Spinal cord (tissue), 10 donors: Measurements from ENCODE around the gene EFNA5. TPM values are rescaled to one million over a fixed set of nuclear protein-coding genes. Genes with fewer than 3 reads are reported as not detected.

Experiments
- DNase-seq, 6 donors: peaks; one replicate each; pipeline versions ENCODE4 v3.0.0 to v3.0.0-alpha.2; 2013 to 2015; ENCODE audit warnings: low spot score in 6 of 6, low read depth in 4 of 6
- H3K27ac ChIP-seq: one replicate; pipeline ENCODE4 v1.5.1; 2013; ENCODE audit warnings: low read depth, low read length, control low read depth
- H3K27me3 ChIP-seq: one replicate; pipeline ENCODE4 v1.6.1; 2013; ENCODE audit warnings: low read length; ENCODE audit not compliant: control insufficient read depth, insufficient read depth
- H3K36me3 ChIP-seq: one replicate; pipeline ENCODE4 v1.6.1; 2013; ENCODE audit warnings: low read length; ENCODE audit not compliant: control insufficient read depth, insufficient read depth
- H3K4me1 ChIP-seq: one replicate; pipeline ENCODE4 v1.6.1; 2013; ENCODE audit warnings: low read length; ENCODE audit not compliant: control insufficient read depth, insufficient read depth
- H3K4me3 ChIP-seq: one replicate; pipeline ENCODE4 v1.5.1; 2013; ENCODE audit warnings: low read depth, low read length, control low read depth
- H3K9me3 ChIP-seq: one replicate; pipeline ENCODE4 v1.6.1; 2013; ENCODE audit warnings: low read length; ENCODE audit not compliant: control insufficient read depth, insufficient read depth
- WGBS: methylation state at CpG from one replicate; pipeline ENCODE4 v1.1.5; 2013; ENCODE audit warnings: missing lambda C conversion rate; ENCODE audit not compliant: insufficient coverage; 5-methylcytosine and 5-hydroxymethylcytosine counted together
- polyA plus RNA-seq, 2 donors: library from polyadenylated mRNA; unstranded; fragments of 120-200 nt; gene quantifications; one replicate each; pipeline ENCODE4 v1.2.1, GENCODE V29; 2013; ENCODE audit not compliant: insufficient read length in 2 of 2
- total RNA-seq, 2 donors: library from RNA; depleted of rRNA in 1 of 2; stranded (reverse); fragments of 120-200 nt in 1 of 2; fragments of >200 nt in 1 of 2; gene quantifications; one replicate each; pipeline versions ENCODE4 v1.2.3 to v1.2.4, GENCODE V29; 2013 to 2014
- donor health status: healthy.

EFNA5 gene
- total and polyA plus RNA-seq, 4 donors, result 11.7 to 17.7 (median 17.1) TPM

- WGBS, result no CpG with 5 or more reads among the region's 2 CpGs
- H3K4me3 ChIP-seq, result no peak overlapping the region
- no peaks in the 10 kb centered on the region for H3K9me3 ChIP-seq
- no peaks in the 10 kb centered on the region for H3K36me3 ChIP-seq
- no peaks in the 10 kb centered on the region for H3K4me1 ChIP-seq
- H3K27me3 ChIP-seq, result no peaks in the 10 kb centered on the region
- DNase-seq, result no peak
- no peak overlapping the region for H3K27ac ChIP-seq
Observed at GRCh38 chr5:107331882-107332281, 338.9 kb downstream of the EFNA5 start.

DNA sequence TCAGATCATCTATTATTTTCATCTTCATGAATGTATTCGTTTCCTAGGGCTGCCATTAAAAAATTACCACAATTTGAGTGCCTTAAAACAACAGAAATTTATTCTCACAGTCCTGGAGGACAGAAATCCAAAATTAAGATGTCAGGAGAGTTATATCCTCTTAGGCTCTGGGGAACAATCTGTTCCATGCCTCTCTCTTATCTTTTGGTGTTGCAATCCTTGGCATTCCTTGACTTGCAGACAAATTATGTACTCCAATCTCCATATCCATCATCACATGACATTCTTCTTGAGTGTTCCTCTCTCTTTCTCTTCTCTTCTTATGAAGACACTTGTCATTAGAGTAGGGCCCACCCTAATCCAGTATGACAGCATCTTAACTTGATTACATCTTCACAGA, 339.4 kb downstream of the EFNA5 start:
- Histone ChIP-seq H3K9me3 (no peaks in the 10 kb centered on the region), H3K36me3 (no peaks in the 10 kb centered on the region), H3K4me3 (no peak overlapping the region), H3K27ac (no peak overlapping the region), H3K4me1 (no peaks in the 10 kb centered on the region), H3K27me3 (no peaks in the 10 kb centered on the region)
- no CpG with 5 or more reads among the region's 1 CpG for WGBS
- no peak for DNase-seq

DNA sequence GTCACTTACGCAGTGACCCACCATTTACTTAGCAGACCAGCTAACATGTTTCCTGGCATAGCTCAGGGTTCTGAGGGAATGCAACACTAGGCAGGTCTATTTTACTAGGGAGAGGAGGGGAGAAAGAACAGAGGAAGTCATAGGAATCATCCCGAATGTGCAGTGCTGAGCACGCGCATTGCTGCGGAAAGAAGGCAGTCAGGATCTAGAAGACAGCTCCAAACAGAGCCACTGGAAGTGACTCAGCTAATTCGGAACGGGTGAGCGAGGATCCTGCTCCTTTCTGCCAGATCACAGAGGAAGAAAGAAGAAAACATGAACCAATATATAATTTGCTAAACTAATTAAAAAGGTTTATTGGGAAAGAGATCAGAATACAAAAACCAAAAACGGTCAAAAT, 339.8 kb downstream of the EFNA5 start:
- Histone ChIP-seq H3K36me3 (no peaks in the 10 kb centered on the region), H3K27me3 (no peaks in the 10 kb centered on the region), H3K9me3 (no peaks in the 10 kb centered on the region), H3K27ac (no peak overlapping the region), H3K4me3 (no peak overlapping the region), H3K4me1 (no peaks in the 10 kb centered on the region)
- DNase-seq, result no peak
- 100% methylated on average over 4 of the region's 9 CpGs for WGBS

DNA sequence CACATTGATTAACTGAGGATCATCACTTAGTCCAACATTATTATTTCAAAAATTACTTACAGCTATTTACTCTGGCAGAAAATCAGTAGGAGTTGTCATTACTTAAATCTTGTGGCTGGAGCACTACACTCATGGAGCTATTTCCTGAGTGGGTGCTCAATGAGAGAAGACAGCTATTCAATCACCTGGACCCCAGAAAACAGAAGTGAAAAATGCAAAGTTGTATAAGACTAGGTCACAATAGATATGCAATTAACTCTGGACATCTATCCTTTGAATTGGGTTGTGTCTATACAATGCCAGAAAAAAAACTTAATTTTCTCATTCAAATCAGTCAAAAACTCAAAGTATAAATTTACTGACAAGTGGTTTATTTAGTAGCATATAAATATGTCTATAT, 340.9 kb downstream of the EFNA5 start:
- DNase-seq, result no peak
- H3K9me3 ChIP-seq, result no peaks in the 10 kb centered on the region
- H3K27ac ChIP-seq, result no peak overlapping the region
- no peaks in the 10 kb centered on the region for H3K4me1 ChIP-seq
- H3K4me3 ChIP-seq, result no peak overlapping the region
- no peaks in the 10 kb centered on the region for H3K27me3 ChIP-seq
- no peaks in the 10 kb centered on the region for H3K36me3 ChIP-seq
